ENCODE measurements around the gene SGTB. TPM values are rescaled to one million over a fixed set of nuclear protein-coding genes. Genes with fewer than 3 reads are reported as not detected.
"Not testable (repeated sequence)": the region's sequence is repeated elsewhere in the genome, so short reads cannot be mapped to it uniquely, and the experiment has no call there.

SGTB gene
- polyA plus RNA-seq, 1 donor from 2014 or later, result 9.6 TPM

GRCh38 chr5:65624025-65624570 lies 97.8 kb downstream of the SGTB start, which contains the start of gene TRIM23:
Gene TRIM23, minus strand, starts transcription at chr5:65624333. Its CDS starts 59 bp downstream, at chr5:65624274.
- H3F3A ChIP-seq (ENCODE audit: insufficient read depth, low read length, poor library complexity, severe bottlenecking), result peaks cover 4% of the 10 kb centered on the region
- H3K79me2 ChIP-seq (replicated peaks; ENCODE audit: insufficient read depth, low read length), result peaks cover 83% of the 10 kb centered on the region
- TF ChIP-seq POLR2AphosphoS5 (IDR thresholded peaks at IDR 0.05), result peak; percentile 94
- peak; percentile 55 for TF ChIP-seq SMC3 (conservative IDR thresholded peaks at IDR 0.05; ENCODE audit: poor library complexity)
- peak; percentile 63 for TF ChIP-seq MXI1 (conservative IDR thresholded peaks at IDR 0.05; ENCODE audit: poor library complexity, severe bottlenecking)
- no peak for TF ChIP-seq RAD21 (conservative IDR thresholded peaks at IDR 0.05)
- peak; percentile 34 for TF ChIP-seq REST (IDR thresholded peaks at IDR 0.05; ENCODE audit: borderline replicate concordance)
- no peak for TF ChIP-seq EZH2 (IDR thresholded peaks at IDR 0.05; ENCODE audit: borderline replicate concordance, insufficient read depth, low read length, poor library complexity, severe bottlenecking)
- TF ChIP-seq EP300 (conservative IDR thresholded peaks at IDR 0.05; ENCODE audit: poor library complexity, severe bottlenecking), result peak; percentile 9
- TF ChIP-seq TAF1 (IDR thresholded peaks at IDR 0.05; ENCODE audit: low read depth), result peak; percentile 34
- TF ChIP-seq CTCF (IDR thresholded peaks at IDR 0.05; ENCODE audit: poor library complexity, severe bottlenecking), result peak; percentile 46
- H3K27me3 ChIP-seq (ENCODE audit: insufficient read depth, low read depth, low read length), result no peaks in the 10 kb centered on the region
- peak within 1 kb of the TSS; percentile 99 for H3K4me2 ChIP-seq (ENCODE audit: low read length)
- no peaks in the 10 kb centered on the region for H3K9me3 ChIP-seq (ENCODE audit: low read length)
- H2AFZ ChIP-seq (ENCODE audit: low read depth, low read length), result peak within 1 kb of the TSS; percentile 98
- no peaks in the 10 kb centered on the region for H3K36me3 ChIP-seq (ENCODE audit: insufficient read depth, low read length)
- peak within 1 kb of the TSS; percentile 93 for H3K27ac ChIP-seq (ENCODE audit: low read length)
- H3K9me2 ChIP-seq (ENCODE audit: insufficient read depth, low read length), result no peaks in the 10 kb centered on the region
- no peaks in the 10 kb centered on the region for H4K20me1 ChIP-seq (ENCODE audit: insufficient read depth)
- H3K9ac ChIP-seq (ENCODE audit: low read length), result peak within 1 kb of the TSS; percentile 97
- peak within 1 kb of the TSS; percentile 98 for H3K4me3 ChIP-seq (ENCODE audit: low read length)

GRCh38 chr5:65623482-65623881 lies 98.4 kb downstream of the SGTB start:
- peak overlapping the region; percentile 93 for H3K27ac ChIP-seq (ENCODE audit: low read length)
- H3F3A ChIP-seq (ENCODE audit: insufficient read depth, low read length, poor library complexity, severe bottlenecking), result peaks cover 4% of the 10 kb centered on the region
- no peak for TF ChIP-seq MXI1 (conservative IDR thresholded peaks at IDR 0.05; ENCODE audit: poor library complexity, severe bottlenecking)
- no peak for TF ChIP-seq CTCF (IDR thresholded peaks at IDR 0.05; ENCODE audit: poor library complexity, severe bottlenecking)
- no peak for TF ChIP-seq REST (IDR thresholded peaks at IDR 0.05; ENCODE audit: borderline replicate concordance)
- TF ChIP-seq TAF1 (IDR thresholded peaks at IDR 0.05; ENCODE audit: low read depth), result no peak
- no peak for TF ChIP-seq RAD21 (conservative IDR thresholded peaks at IDR 0.05)
- TF ChIP-seq EP300 (conservative IDR thresholded peaks at IDR 0.05; ENCODE audit: poor library complexity, severe bottlenecking), result no peak
- no peak for TF ChIP-seq EZH2 (IDR thresholded peaks at IDR 0.05; ENCODE audit: borderline replicate concordance, insufficient read depth, low read length, poor library complexity, severe bottlenecking)
- no peak for TF ChIP-seq POLR2AphosphoS5 (IDR thresholded peaks at IDR 0.05)
- no peak for TF ChIP-seq SMC3 (conservative IDR thresholded peaks at IDR 0.05; ENCODE audit: poor library complexity)
- no peaks in the 10 kb centered on the region for H3K9me2 ChIP-seq (ENCODE audit: insufficient read depth, low read length)
- H4K20me1 ChIP-seq (ENCODE audit: insufficient read depth), result no peaks in the 10 kb centered on the region
- H3K36me3 ChIP-seq (ENCODE audit: insufficient read depth, low read length), result no peaks in the 10 kb centered on the region
- H3K79me2 ChIP-seq (replicated peaks; ENCODE audit: insufficient read depth, low read length), result peaks cover 83% of the 10 kb centered on the region
- peak overlapping the region; percentile 75 for H3K4me2 ChIP-seq (ENCODE audit: low read length)
- peak overlapping the region; percentile 97 for H3K9ac ChIP-seq (ENCODE audit: low read length)
- no peaks in the 10 kb centered on the region for H3K27me3 ChIP-seq (ENCODE audit: insufficient read depth, low read depth, low read length)
- peak overlapping the region; percentile 93 for H2AFZ ChIP-seq (ENCODE audit: low read depth, low read length)
- no peaks in the 10 kb centered on the region for H3K9me3 ChIP-seq (ENCODE audit: low read length)
- H3K4me3 ChIP-seq (ENCODE audit: low read length), result peak overlapping the region; percentile 98

- H3K9ac ChIP-seq (ENCODE audit: low read length); H3K4me2 ChIP-seq (ENCODE audit: low read length); H2AFZ ChIP-seq (ENCODE audit: low read depth, low read length); H3K36me3 ChIP-seq (ENCODE audit: insufficient read depth, low read length); H4K20me1 ChIP-seq (ENCODE audit: insufficient read depth); H3K27me3 ChIP-seq (ENCODE audit: insufficient read depth, low read depth, low read length); H3K9me3 ChIP-seq (ENCODE audit: low read length); H3K9me2 ChIP-seq (ENCODE audit: insufficient read depth, low read length); H3F3A ChIP-seq (ENCODE audit: insufficient read depth, low read length, poor library complexity, severe bottlenecking); H3K27ac ChIP-seq (ENCODE audit: low read length): not testable (repeated sequence)
- Histone ChIP-seq H3K4me3 (ENCODE audit: low read length) (peak overlapping the region; percentile 98), H3K79me2 (replicated peaks; ENCODE audit: insufficient read depth, low read length) (peaks cover 78% of the 10 kb centered on the region)
These were observed 99.9 kb downstream of the SGTB start for GRCh38 chr5:65621961-65622360.
